ENCODE results near the gene ASXL1. TPM values are rescaled to one million over a fixed set of nuclear protein-coding genes. Genes with fewer than 3 reads are reported as not detected.

The ASXL1 gene
- polyA plus RNA-seq, 4 donors: 16.8 to 66.8 (median 20.6) TPM

GRCh38 chr20:32460683-32461320, 102.7 kb downstream of the ASXL1 start:
- DNase-seq: no peak
- peaks cover 2 to 59% (median 4%) of the 10 kb centered on the region in 3 donors for H3K4me1 ChIP-seq (ENCODE audit: control insufficient read depth in 3 of 3, insufficient read depth in 2 of 3, low read depth in 1 of 3, low read length in 2 of 3)
- no peak overlapping the region for H3K4me3 ChIP-seq (ENCODE audit: low read depth in 1 of 3, low read length in 3 of 3)
- FAIRE-seq: no peak
- H3K27me3 ChIP-seq (ENCODE audit: control insufficient read depth in 3 of 3, insufficient read depth in 3 of 3, low read length in 3 of 3): no peaks in the 10 kb centered on the region
- 93 to 94% (median 93%) methylated on average over 22 to 24 of the region's 24 CpGs for WGBS, 3 donors
- no peak overlapping the region for H3K27ac ChIP-seq (ENCODE audit: low read depth in 1 of 3, low read length in 2 of 3)
- peaks cover 0 to 92% (median 0%) of the 10 kb centered on the region in 3 donors for H3K36me3 ChIP-seq (ENCODE audit: control insufficient read depth in 3 of 3, insufficient read depth in 2 of 3, low read depth in 1 of 3, low read length in 3 of 3)
- no peaks in the 10 kb centered on the region for H3K9me3 ChIP-seq (ENCODE audit: control insufficient read depth in 2 of 2, insufficient read depth in 1 of 2, low read depth in 1 of 2, low read length in 1 of 2)

GRCh38 chr20:32461836-32462600, 103.9 kb downstream of the ASXL1 start:
- no peak overlapping the region for H3K4me3 ChIP-seq (ENCODE audit: low read depth in 1 of 3, low read length in 3 of 3)
- WGBS, 3 donors: 82 to 89% (median 87%) methylated on average over 17 of the region's 17 CpGs
- DNase-seq (no peak), FAIRE-seq (no peak)
- H3K4me1 ChIP-seq (ENCODE audit: control insufficient read depth in 3 of 3, insufficient read depth in 2 of 3, low read depth in 1 of 3, low read length in 2 of 3): peaks cover 2 to 67% (median 4%) of the 10 kb centered on the region in 3 donors
- H3K36me3 ChIP-seq (ENCODE audit: control insufficient read depth in 3 of 3, insufficient read depth in 2 of 3, low read depth in 1 of 3, low read length in 3 of 3): peaks cover 0 to 93% (median 0%) of the 10 kb centered on the region in 3 donors
- peak overlapping the region in 2 of 3 donors; percentile 24 to 92 for H3K27ac ChIP-seq (ENCODE audit: low read depth in 1 of 3, low read length in 2 of 3)
- no peaks in the 10 kb centered on the region for H3K27me3 ChIP-seq (ENCODE audit: control insufficient read depth in 3 of 3, insufficient read depth in 3 of 3, low read length in 3 of 3)
- H3K9me3 ChIP-seq (ENCODE audit: control insufficient read depth in 2 of 2, insufficient read depth in 1 of 2, low read depth in 1 of 2, low read length in 1 of 2): no peaks in the 10 kb centered on the region

- WGBS, 3 donors: 16 to 66% (median 48%) methylated on average over 15 of the region's 15 CpGs
- Histone ChIP-seq H3K4me3 (ENCODE audit: low read depth in 1 of 3, low read length in 3 of 3) (no peak overlapping the region), H3K27ac (ENCODE audit: low read depth in 1 of 3, low read length in 2 of 3) (peak overlapping the region; percentile 90 to 92 (median 90)), H3K36me3 (ENCODE audit: control insufficient read depth in 3 of 3, insufficient read depth in 2 of 3, low read depth in 1 of 3, low read length in 3 of 3) (peaks cover 0 to 98% (median 0%) of the 10 kb centered on the region in 3 donors), H3K4me1 (ENCODE audit: control insufficient read depth in 3 of 3, insufficient read depth in 2 of 3, low read depth in 1 of 3, low read length in 2 of 3) (peaks cover 2 to 72% (median 4%) of the 10 kb centered on the region in 3 donors), H3K27me3 (ENCODE audit: control insufficient read depth in 3 of 3, insufficient read depth in 3 of 3, low read length in 3 of 3) (no peaks in the 10 kb centered on the region), H3K9me3 (ENCODE audit: control insufficient read depth in 2 of 2, insufficient read depth in 1 of 2, low read depth in 1 of 2, low read length in 1 of 2) (no peaks in the 10 kb centered on the region)
- DNase-seq: peak; percentile 89 to 94
- no peak for FAIRE-seq
These were observed 104.9 kb downstream of the ASXL1 start for GRCh38 chr20:32462900-32463641.

GRCh38 chr20:32463642-32464400, 105.7 kb downstream of the ASXL1 start:
- Histone ChIP-seq H3K27ac (ENCODE audit: low read depth in 1 of 3, low read length in 2 of 3) (peak overlapping the region; percentile 90 to 92 (median 90)), H3K27me3 (ENCODE audit: control insufficient read depth in 3 of 3, insufficient read depth in 3 of 3, low read length in 3 of 3) (no peaks in the 10 kb centered on the region), H3K36me3 (ENCODE audit: control insufficient read depth in 3 of 3, insufficient read depth in 2 of 3, low read depth in 1 of 3, low read length in 3 of 3) (peaks cover 0 to 98% (median 0%) of the 10 kb centered on the region in 3 donors), H3K4me3 (ENCODE audit: low read depth in 1 of 3, low read length in 3 of 3) (no peak overlapping the region), H3K9me3 (ENCODE audit: control insufficient read depth in 2 of 2, insufficient read depth in 1 of 2, low read depth in 1 of 2, low read length in 1 of 2) (no peaks in the 10 kb centered on the region), H3K4me1 (ENCODE audit: control insufficient read depth in 3 of 3, insufficient read depth in 2 of 3, low read depth in 1 of 3, low read length in 2 of 3) (peaks cover 2 to 69% (median 4%) of the 10 kb centered on the region in 3 donors)
- DNase-seq (peak; percentile 80 to 83), FAIRE-seq (no peak)
- 24 to 51% (median 41%) methylated on average over 26 to 28 of the region's 28 CpGs for WGBS, 3 donors

- peaks cover 0 to 97% (median 0%) of the 10 kb centered on the region in 3 donors for H3K36me3 ChIP-seq (ENCODE audit: control insufficient read depth in 3 of 3, insufficient read depth in 2 of 3, low read depth in 1 of 3, low read length in 3 of 3)
- peaks cover 2 to 69% (median 4%) of the 10 kb centered on the region in 3 donors for H3K4me1 ChIP-seq (ENCODE audit: control insufficient read depth in 3 of 3, insufficient read depth in 2 of 3, low read depth in 1 of 3, low read length in 2 of 3)
- no peak for FAIRE-seq
- no peak for DNase-seq
- H3K27me3 ChIP-seq (ENCODE audit: control insufficient read depth in 3 of 3, insufficient read depth in 3 of 3, low read length in 3 of 3): no peaks in the 10 kb centered on the region
- no peaks in the 10 kb centered on the region for H3K9me3 ChIP-seq (ENCODE audit: control insufficient read depth in 2 of 2, insufficient read depth in 1 of 2, low read depth in 1 of 2, low read length in 1 of 2)
- peak overlapping the region; percentile 90 to 93 (median 92) for H3K27ac ChIP-seq (ENCODE audit: low read depth in 1 of 3, low read length in 2 of 3)
- H3K4me3 ChIP-seq (ENCODE audit: low read depth in 1 of 3, low read length in 3 of 3): no peak overlapping the region
- 33 to 71% (median 50%) methylated on average over 19 to 20 of the region's 20 CpGs for WGBS, 3 donors
These were observed 106.4 kb downstream of the ASXL1 start for GRCh38 chr20:32464401-32465091.

GRCh38 chr20:32465092-32465900, 107.2 kb downstream of the ASXL1 start:
- FAIRE-seq (no peak), DNase-seq (peak; percentile 96 to 98)
- Histone ChIP-seq H3K27ac (ENCODE audit: low read depth in 1 of 3, low read length in 2 of 3) (peak overlapping the region; percentile 90 to 93 (median 92)), H3K27me3 (ENCODE audit: control insufficient read depth in 3 of 3, insufficient read depth in 3 of 3, low read length in 3 of 3) (no peaks in the 10 kb centered on the region), H3K36me3 (ENCODE audit: control insufficient read depth in 3 of 3, insufficient read depth in 2 of 3, low read depth in 1 of 3, low read length in 3 of 3) (peaks cover 0 to 97% (median 0%) of the 10 kb centered on the region in 3 donors), H3K4me3 (ENCODE audit: low read depth in 1 of 3, low read length in 3 of 3) (no peak overlapping the region), H3K4me1 (ENCODE audit: control insufficient read depth in 3 of 3, insufficient read depth in 2 of 3, low read depth in 1 of 3, low read length in 2 of 3) (peaks cover 2 to 77% (median 4%) of the 10 kb centered on the region in 3 donors), H3K9me3 (ENCODE audit: control insufficient read depth in 2 of 2, insufficient read depth in 1 of 2, low read depth in 1 of 2, low read length in 1 of 2) (no peaks in the 10 kb centered on the region)
- WGBS, 3 donors: 36 to 52% (median 48%) methylated on average over 24 of the region's 24 CpGs
